Mucosa of stomach (tissue), 1 donor: ENCODE data around the gene MAPK1IP1L.
A peak's percentile ranks its signal among the peaks of the same experiment; 100 is the strongest.

ENCODE experiments used
- H3K27me3 ChIP-seq: one replicate; pipeline ENCODE4 v1.7.0; 2013; ENCODE audit warnings: mild to moderate bottlenecking, low read length; ENCODE audit not compliant: control insufficient read depth, insufficient read depth
- H3K36me3 ChIP-seq: one replicate; pipeline ENCODE4 v1.7.0; 2013; ENCODE audit warnings: low read length; ENCODE audit not compliant: control insufficient read depth, insufficient read depth
- H3K4me1 ChIP-seq: one replicate; pipeline ENCODE4 v1.7.0; 2013; ENCODE audit warnings: mild to moderate bottlenecking, low read length; ENCODE audit not compliant: control insufficient read depth, insufficient read depth
- H3K4me3 ChIP-seq: one replicate; pipeline ENCODE4 v1.7.0; 2013; ENCODE audit warnings: low read length
- H3K9ac ChIP-seq: one replicate; pipeline ENCODE4 v1.7.0; 2013; ENCODE audit warnings: mild to moderate bottlenecking, low read length, moderate library complexity
- H3K9me3 ChIP-seq: one replicate; pipeline ENCODE4 v1.7.0; 2013; ENCODE audit warnings: mild to moderate bottlenecking, low read length, moderate library complexity; ENCODE audit not compliant: control insufficient read depth
- donor health status: Pancreatic carcinoma.

Gene MAPK1IP1L

DNA sequence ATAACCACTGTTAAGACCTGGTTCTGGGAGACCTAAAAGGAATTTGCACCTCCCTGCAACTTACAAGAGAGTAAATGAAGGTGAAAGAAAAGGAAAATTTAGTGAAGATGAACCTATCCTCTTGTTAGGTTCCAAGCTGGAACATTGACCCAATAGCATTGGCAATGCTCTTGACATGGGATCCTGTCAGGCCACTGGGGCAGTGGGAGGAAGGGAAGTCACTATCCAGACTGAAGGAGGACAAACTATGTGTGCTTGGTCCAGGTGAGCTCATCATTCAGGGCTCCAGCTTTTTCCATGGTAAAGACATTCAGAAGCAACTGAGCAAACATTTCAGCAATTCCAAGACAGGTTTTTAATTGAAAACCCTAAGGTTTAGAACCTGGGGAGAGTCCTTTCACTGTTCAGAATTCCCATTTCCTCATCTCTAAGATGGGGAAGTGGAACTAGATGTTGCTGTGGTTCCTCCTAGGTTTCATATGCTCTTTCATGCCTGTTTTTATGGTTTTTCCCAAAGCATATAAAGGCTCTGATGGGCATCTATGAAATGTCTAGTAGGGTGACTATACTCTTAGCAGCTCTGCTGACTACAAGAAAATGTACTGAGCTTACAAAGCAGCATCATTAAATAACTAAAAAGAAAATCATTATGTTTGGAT is 33.1 kb downstream of the MAPK1IP1L start:
- H3K4me3 ChIP-seq = no peak overlapping the region
- H3K36me3 ChIP-seq = no peaks in the 10 kb centered on the region
- no peaks in the 10 kb centered on the region for H3K9me3 ChIP-seq
- no peak overlapping the region for H3K9ac ChIP-seq
- H3K27me3 ChIP-seq = no peaks in the 10 kb centered on the region
- H3K4me1 ChIP-seq = peaks cover 3% of the 10 kb centered on the region

DNA sequence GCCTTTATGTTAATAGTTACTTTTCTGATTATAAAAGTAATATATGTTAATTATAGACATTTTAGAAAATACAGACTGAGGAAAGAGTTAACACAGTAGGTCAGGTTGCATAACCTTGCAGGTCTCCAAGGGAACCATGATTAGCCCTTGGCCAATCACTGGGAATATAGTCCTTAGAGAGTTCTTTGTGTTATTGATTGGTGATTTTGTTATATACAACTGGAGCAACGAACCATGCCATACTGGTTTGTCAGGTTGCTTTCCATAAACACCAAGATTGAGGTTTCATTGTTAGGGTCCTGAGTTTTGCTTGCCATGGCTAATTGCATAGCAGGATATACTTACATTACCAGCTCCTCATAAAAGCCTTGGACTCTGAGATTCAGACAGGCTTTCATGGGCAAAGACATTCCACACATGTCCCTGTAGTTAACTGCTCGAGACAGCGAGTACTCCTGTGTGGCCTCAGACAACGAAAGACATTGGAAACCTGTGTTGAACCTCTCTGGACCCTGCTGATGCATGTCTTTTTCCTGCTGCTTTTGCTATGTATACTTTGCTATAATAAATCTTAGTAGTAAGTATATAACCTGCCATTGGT is 33.7 kb downstream of the MAPK1IP1L start:
- no peaks in the 10 kb centered on the region for H3K27me3 ChIP-seq
- H3K9me3 ChIP-seq = no peaks in the 10 kb centered on the region
- H3K36me3 ChIP-seq = no peaks in the 10 kb centered on the region
- H3K4me1 ChIP-seq = peaks cover 3% of the 10 kb centered on the region
- H3K4me3 ChIP-seq = no peak overlapping the region
- no peak overlapping the region for H3K9ac ChIP-seq

DNA sequence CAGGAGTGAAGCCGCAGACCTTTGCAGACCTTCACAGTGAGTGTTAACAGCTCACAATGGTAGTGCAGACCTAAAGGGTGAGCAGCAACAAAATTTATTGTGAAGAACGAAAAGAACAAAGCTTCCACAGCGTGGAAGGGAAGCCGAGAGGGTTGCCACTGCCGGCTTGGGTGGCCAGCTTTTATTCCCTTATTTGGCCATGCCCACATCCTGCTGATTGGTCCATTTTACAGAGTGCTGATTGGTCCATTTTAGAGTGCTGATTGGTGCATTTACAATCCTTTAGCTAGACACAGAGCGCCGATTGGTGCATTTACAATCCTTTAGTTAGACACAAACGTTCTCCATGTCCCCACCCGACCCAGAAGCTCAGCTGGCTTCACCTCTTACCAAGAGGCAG is 35.5 kb downstream of the MAPK1IP1L start:
- Histone ChIP-seq H3K9me3 (no peaks in the 10 kb centered on the region), H3K4me3 (no peak overlapping the region), H3K9ac (no peak overlapping the region), H3K36me3 (no peaks in the 10 kb centered on the region), H3K4me1 (peaks cover 3% of the 10 kb centered on the region), H3K27me3 (no peaks in the 10 kb centered on the region)

DNA sequence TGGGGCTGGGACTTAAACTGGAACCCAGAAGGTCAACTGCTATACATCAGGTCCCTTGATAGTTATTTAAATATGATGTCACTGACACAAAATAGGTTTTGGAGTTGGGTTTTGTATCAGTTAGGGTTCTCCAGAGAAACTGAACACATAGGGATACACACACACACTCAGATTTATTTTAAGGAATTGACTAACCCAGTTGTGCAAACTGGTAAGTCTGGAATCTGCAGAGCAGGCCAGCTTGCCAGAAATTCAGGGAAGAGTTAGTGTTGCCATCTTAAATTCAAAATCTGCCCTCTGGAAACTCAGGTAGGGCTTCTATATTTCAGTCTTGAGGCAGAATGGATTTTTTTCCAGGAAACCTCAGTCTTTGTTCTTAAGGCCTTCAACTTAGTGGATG is 36.9 kb downstream of the MAPK1IP1L start:
- Histone ChIP-seq H3K4me3 (no peak overlapping the region), H3K9me3 (no peaks in the 10 kb centered on the region), H3K4me1 (peaks cover 7% of the 10 kb centered on the region), H3K27me3 (no peaks in the 10 kb centered on the region), H3K36me3 (no peaks in the 10 kb centered on the region), H3K9ac (no peak overlapping the region)

DNA sequence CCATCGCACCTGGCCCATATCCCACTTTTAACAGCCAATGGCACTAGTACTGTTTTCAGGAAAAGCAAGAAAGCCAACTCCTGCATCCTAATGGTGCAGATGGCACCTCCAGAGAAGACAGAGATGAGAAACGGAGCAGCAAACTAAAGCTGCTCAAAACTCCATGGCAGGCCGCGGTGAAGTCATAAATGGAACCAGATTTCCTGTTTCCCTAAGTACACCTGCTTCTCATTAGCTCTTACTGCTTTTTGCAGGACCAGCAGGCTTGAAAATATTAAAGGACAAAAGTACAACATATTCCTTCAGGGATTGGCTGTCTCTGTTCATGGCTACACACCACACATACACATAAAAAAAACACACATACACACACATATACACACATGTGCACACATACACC is 40.9 kb downstream of the MAPK1IP1L start:
- Histone ChIP-seq H3K4me1 (peaks cover 11% of the 10 kb centered on the region), H3K4me3 (no peak overlapping the region), H3K27me3 (no peaks in the 10 kb centered on the region), H3K36me3 (no peaks in the 10 kb centered on the region), H3K9me3 (no peaks in the 10 kb centered on the region), H3K9ac (no peak overlapping the region)

DNA sequence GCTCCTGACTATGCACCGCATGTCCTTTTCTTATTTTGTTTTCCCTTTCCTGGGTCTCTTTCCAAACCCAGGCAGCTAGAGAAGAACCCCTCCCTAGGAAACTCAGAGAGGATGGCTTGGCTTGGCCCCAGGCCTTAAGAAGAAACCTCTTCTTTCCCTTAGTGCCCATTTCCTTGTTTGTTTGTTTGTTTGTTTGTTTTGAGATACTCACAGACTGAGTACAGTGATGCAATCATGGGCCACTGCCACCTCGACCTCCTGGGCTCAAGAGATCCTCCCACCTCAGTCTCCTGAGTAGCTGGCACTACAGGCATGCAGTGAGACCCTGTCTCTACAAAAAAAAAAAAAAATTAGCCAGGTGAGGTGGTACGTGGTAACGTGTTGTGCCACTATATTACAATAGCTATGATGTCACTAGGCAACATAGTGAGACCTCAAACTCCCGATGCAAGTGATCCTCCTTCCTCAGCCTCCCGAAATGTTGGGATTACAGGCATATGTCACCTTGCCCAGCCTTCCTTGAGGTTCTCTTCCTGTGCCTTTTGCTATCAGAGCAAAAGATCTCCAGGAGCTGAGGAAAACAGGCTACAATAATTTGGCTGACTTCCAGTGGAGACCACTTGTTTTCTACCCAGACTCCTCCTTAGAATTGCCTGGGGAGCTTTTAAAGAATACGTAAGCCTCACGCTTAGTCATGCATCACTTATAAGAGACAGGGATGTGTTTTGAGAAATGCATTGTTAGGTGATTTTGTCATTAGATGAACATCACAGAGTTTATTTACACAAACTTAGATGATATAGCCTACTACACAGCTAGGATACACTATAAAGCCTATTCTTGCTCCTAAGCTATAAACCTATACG is 43.1 kb downstream of the MAPK1IP1L start:
- no peak overlapping the region for H3K9ac ChIP-seq
- H3K27me3 ChIP-seq = no peaks in the 10 kb centered on the region
- H3K36me3 ChIP-seq = no peaks in the 10 kb centered on the region
- peaks cover 24% of the 10 kb centered on the region for H3K4me1 ChIP-seq
- no peaks in the 10 kb centered on the region for H3K9me3 ChIP-seq
- H3K4me3 ChIP-seq = no peak overlapping the region

DNA sequence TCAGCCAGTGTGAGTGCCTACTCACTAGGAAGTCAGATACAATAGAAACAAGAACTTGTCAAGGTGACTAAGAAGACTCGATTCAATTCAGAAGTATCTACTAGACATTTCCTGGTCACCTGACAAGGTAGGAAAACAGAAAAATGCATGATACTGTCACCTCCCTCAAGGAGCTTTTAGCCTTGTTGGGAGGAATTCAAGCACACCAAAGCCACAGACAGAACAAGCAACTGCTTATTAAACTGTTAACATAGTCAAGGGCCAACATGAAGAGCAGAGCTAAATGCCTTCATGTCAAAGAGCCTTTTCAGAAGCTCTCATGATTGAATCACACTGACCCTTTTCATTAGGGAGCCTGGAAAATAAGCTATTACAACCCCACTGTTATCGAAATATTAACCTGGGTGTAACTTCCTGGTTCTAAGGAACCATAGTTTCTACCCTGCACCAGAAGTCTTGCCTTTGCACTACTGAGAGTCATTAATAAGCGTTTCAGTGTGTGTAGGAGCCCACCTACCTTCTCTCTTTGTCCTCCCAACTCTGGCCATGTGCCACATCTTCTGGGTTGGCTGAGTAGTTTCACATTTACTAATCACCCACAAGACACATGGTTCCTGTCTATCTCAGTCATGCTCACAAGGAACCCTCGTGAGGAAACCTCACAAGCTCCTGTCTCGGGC is 46.6 kb downstream of the MAPK1IP1L start:
- peaks cover 37% of the 10 kb centered on the region for H3K4me1 ChIP-seq
- H3K4me3 ChIP-seq = no peak overlapping the region
- H3K9me3 ChIP-seq = no peaks in the 10 kb centered on the region
- H3K36me3 ChIP-seq = no peaks in the 10 kb centered on the region
- H3K9ac ChIP-seq = peak overlapping the region; percentile 38
- no peaks in the 10 kb centered on the region for H3K27me3 ChIP-seq

DNA sequence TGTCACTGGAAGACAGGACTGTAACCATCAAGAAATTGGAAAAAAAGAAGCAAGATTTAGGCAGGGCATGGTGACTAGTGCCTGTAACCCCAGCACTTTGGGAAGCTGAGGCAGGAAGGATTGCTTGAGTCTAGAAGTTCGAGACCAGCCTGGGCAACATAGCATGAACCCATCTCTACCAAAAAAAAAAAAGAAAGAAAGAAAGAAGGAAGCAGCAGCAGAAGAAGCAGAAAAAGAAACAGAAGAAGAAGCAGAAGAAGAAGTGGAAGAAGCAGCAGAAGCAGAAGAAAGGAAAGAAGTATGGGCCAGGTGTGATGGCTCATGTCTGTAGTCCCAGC is 47.1 kb downstream of the MAPK1IP1L start:
- Histone ChIP-seq H3K4me1 (peaks cover 39% of the 10 kb centered on the region), H3K9me3 (no peaks in the 10 kb centered on the region), H3K9ac (peak overlapping the region; percentile 38), H3K27me3 (no peaks in the 10 kb centered on the region), H3K4me3 (no peak overlapping the region), H3K36me3 (no peaks in the 10 kb centered on the region)

DNA sequence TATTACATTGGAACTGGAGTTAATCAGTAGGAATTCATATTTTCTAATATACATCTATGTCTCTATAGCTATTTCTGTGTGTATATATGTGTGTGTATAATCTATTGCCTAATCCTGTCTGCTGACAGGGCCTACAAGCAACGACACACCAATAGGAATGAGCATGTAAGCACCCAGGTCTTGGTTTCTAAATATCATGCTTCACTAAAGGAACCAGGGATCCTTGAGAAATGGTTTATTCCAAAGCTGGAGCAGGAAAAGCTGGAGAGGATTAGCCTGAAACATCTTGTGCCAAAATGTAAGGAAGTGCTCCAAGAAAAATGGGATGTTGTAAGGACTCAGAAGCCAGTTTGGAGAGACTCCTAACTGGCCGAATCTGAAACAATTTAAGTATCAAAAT is 48.3 kb downstream of the MAPK1IP1L start:
- Histone ChIP-seq H3K4me1 (peaks cover 51% of the 10 kb centered on the region), H3K27me3 (no peaks in the 10 kb centered on the region), H3K9me3 (no peaks in the 10 kb centered on the region), H3K9ac (no peak overlapping the region), H3K4me3 (no peak overlapping the region), H3K36me3 (no peaks in the 10 kb centered on the region)

DNA sequence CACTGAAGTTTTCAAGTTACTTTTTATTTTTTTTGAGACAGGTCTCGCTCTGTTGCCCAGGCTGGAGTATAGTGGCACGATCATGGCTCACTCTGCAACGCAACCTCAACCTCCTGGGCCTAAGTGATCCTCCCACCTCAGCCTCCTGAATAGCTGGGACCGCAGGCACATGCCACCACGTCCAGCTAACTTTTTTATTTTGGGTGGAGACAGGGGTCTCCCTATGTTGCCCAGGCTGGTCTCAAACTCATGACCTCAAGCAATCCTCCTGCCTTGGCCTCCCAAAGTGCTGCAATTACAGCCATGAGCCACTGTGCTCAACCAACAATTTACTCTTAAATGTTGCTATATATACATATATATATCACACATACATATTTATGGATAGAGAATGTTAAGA is 50.3 kb downstream of the MAPK1IP1L start:
- Histone ChIP-seq H3K4me3 (no peak overlapping the region), H3K36me3 (no peaks in the 10 kb centered on the region), H3K9ac (no peak overlapping the region), H3K9me3 (no peaks in the 10 kb centered on the region), H3K27me3 (no peaks in the 10 kb centered on the region), H3K4me1 (peaks cover 51% of the 10 kb centered on the region)

DNA sequence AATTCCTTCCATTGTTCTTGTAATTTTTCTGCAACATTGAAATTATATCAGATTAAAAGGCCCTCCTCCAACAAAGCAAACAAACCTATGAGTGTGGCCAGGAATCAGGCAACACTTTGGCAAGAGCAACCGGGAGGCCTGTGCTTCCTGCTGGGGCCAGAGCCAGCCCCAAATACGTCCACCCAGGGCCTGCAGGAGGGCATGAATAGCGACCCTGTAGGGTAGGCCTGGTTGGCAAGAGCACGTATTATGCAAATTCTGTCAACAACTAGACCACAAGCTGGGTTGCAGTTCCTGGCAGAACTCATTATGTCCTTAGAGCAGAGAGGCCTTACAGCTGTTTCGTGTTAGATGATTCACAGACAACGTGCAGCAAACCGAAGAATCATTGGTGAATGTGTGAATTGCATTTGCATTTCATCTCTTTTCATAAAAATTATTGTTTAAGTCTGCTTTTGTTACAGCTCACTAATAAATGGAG is 50.7 kb downstream of the MAPK1IP1L start:
- no peaks in the 10 kb centered on the region for H3K9me3 ChIP-seq
- H3K4me3 ChIP-seq = no peak overlapping the region
- no peaks in the 10 kb centered on the region for H3K27me3 ChIP-seq
- peaks cover 53% of the 10 kb centered on the region for H3K4me1 ChIP-seq
- H3K36me3 ChIP-seq = no peaks in the 10 kb centered on the region
- H3K9ac ChIP-seq = peak overlapping the region; percentile 69
